Osteocyte (in vitro differentiated cells): ENCODE results near the gene DIAPH3. TPM values are rescaled to one million over a fixed set of nuclear protein-coding genes. Genes with fewer than 3 reads are reported as not detected.

Source experiments
- DNase-seq: peaks from one replicate; pipeline ENCODE4 v3.0.0; 2021; ENCODE audit warnings: mixed read lengths; ENCODE audit not compliant: unreplicated experiment; ENCODE audit errors: extremely low spot score
- H3K27ac Mint-ChIP-seq: one replicate; pipeline ENCODE4 v1.8.0; 2021; ENCODE audit warnings: mild to moderate bottlenecking, mixed read lengths; ENCODE audit not compliant: unreplicated experiment
- H3K27me3 Mint-ChIP-seq: one replicate; pipeline ENCODE4 v1.8.0; 2021; ENCODE audit warnings: mixed read lengths; ENCODE audit not compliant: unreplicated experiment
- H3K36me3 Mint-ChIP-seq: one replicate; pipeline ENCODE4 v1.8.0; 2021; ENCODE audit warnings: mixed read lengths; ENCODE audit not compliant: unreplicated experiment
- H3K4me1 Mint-ChIP-seq: one replicate; pipeline ENCODE4 v1.8.0; 2021; ENCODE audit warnings: mixed read lengths; ENCODE audit not compliant: unreplicated experiment
- H3K4me3 Mint-ChIP-seq: one replicate; pipeline ENCODE4 v1.8.0; 2021; ENCODE audit warnings: mild to moderate bottlenecking, moderate library complexity, mixed read lengths; ENCODE audit not compliant: unreplicated experiment
- H3K9me3 Mint-ChIP-seq: one replicate; pipeline ENCODE4 v1.8.0; 2021; ENCODE audit warnings: mixed read lengths; ENCODE audit not compliant: unreplicated experiment
- total RNA-seq: library from RNA; stranded (reverse); gene quantifications from 2 replicates; pipeline ENCODE4 v1.2.1, GENCODE V29; 2021
- TF ChIP-seq, protein P1 (sequence below): fragments of 200-600 bp; sonication (generic); IDR thresholded peaks from 2 replicates; pipeline ENCODE4 v1.5.0; 2021; ENCODE audit warnings: antibody characterized with exemption, mild to moderate bottlenecking, moderate library complexity

The DIAPH3 gene
- total RNA-seq, 1 donor from 2014 or later, result 12.2 TPM

DNA sequence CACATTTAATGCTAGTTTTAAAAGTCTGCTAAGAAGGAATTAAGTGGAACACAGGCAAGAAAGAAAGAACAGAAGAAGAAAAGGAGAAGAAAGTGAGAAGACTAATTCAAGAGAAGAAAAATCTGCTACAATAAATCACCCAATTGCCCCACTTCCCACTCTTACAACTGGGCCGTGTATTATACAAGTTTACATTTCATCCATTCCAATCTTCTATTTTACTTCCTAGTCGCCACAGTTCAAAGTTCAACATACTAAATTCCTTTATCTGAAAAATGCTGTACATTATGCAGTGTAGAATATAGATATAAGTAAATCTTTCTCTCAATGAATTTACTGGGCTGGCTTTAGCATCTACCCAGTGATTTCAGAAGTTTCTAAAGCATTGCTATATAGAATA, 328.2 kb downstream of the DIAPH3 start:
- H3K27ac Mint-ChIP-seq, result no peak overlapping the region

GRCh38 chr13:59834801-59835200, 328.9 kb downstream of the DIAPH3 start:
- DNase-seq, result no peak
- H3K4me1 Mint-ChIP-seq, result peaks cover 3% of the 10 kb centered on the region

More for the DNA sequence above, 328.2 kb downstream of the DIAPH3 start:
- H3K4me3 Mint-ChIP-seq, result no peak overlapping the region
- H3K9me3 Mint-ChIP-seq, result no peaks in the 10 kb centered on the region
- TF ChIP-seq, protein P1, sequence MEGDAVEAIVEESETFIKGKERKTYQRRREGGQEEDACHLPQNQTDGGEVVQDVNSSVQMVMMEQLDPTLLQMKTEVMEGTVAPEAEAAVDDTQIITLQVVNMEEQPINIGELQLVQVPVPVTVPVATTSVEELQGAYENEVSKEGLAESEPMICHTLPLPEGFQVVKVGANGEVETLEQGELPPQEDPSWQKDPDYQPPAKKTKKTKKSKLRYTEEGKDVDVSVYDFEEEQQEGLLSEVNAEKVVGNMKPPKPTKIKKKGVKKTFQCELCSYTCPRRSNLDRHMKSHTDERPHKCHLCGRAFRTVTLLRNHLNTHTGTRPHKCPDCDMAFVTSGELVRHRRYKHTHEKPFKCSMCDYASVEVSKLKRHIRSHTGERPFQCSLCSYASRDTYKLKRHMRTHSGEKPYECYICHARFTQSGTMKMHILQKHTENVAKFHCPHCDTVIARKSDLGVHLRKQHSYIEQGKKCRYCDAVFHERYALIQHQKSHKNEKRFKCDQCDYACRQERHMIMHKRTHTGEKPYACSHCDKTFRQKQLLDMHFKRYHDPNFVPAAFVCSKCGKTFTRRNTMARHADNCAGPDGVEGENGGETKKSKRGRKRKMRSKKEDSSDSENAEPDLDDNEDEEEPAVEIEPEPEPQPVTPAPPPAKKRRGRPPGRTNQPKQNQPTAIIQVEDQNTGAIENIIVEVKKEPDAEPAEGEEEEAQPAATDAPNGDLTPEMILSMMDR, result no peak
- H3K4me1 Mint-ChIP-seq, result peaks cover 3% of the 10 kb centered on the region
- H3K27me3 Mint-ChIP-seq, result no peaks in the 10 kb centered on the region
- no peak for DNase-seq
- no peaks in the 10 kb centered on the region for H3K36me3 Mint-ChIP-seq

GRCh38 chr13:59829690-59830089, 334.0 kb downstream of the DIAPH3 start:
- Mint-ChIP-seq H3K9me3 (no peaks in the 10 kb centered on the region), H3K27ac (no peak overlapping the region), H3K4me1 (peaks cover 9% of the 10 kb centered on the region), H3K36me3 (no peaks in the 10 kb centered on the region), H3K4me3 (no peak overlapping the region), H3K27me3 (no peaks in the 10 kb centered on the region)
- TF ChIP-seq, protein P1, result no peak
- no peak for DNase-seq

More at GRCh38 chr13:59834801-59835200, 328.9 kb downstream of the DIAPH3 start:
- no peaks in the 10 kb centered on the region for H3K36me3 Mint-ChIP-seq
- no peak overlapping the region for H3K27ac Mint-ChIP-seq
- H3K27me3 Mint-ChIP-seq, result no peaks in the 10 kb centered on the region
- no peak overlapping the region for H3K4me3 Mint-ChIP-seq
- H3K9me3 Mint-ChIP-seq, result no peaks in the 10 kb centered on the region
- TF ChIP-seq, protein P1, result no peak

GRCh38 chr13:59823486-59823885, 340.2 kb downstream of the DIAPH3 start:
- H3K27ac Mint-ChIP-seq, result peak overlapping the region; percentile 5
- peaks cover 13% of the 10 kb centered on the region for H3K4me1 Mint-ChIP-seq
- TF ChIP-seq, protein P1, result no peak
- no peaks in the 10 kb centered on the region for H3K9me3 Mint-ChIP-seq
- DNase-seq, result no peak
- peaks cover 2% of the 10 kb centered on the region for H3K36me3 Mint-ChIP-seq
- H3K4me3 Mint-ChIP-seq, result no peak overlapping the region
- H3K27me3 Mint-ChIP-seq, result no peaks in the 10 kb centered on the region

- Mint-ChIP-seq H3K9me3 (no peaks in the 10 kb centered on the region), H3K27ac (no peak overlapping the region), H3K4me1 (peaks cover 6% of the 10 kb centered on the region), H3K27me3 (no peaks in the 10 kb centered on the region), H3K36me3 (peaks cover 2% of the 10 kb centered on the region), H3K4me3 (no peak overlapping the region)
- TF ChIP-seq, protein P1, result no peak
- DNase-seq, result no peak
Observed at GRCh38 chr13:59809564-59809963, 354.2 kb downstream of the DIAPH3 start.
